Measurements from ENCODE around the gene SLC11A2.

- TF ChIP-seq CTCF (conservative IDR thresholded peaks at IDR 0.05 in 1 of 2, IDR thresholded peaks at IDR 0.05 in 1 of 2; ENCODE audit: extremely low read depth in 1 of 2, insufficient read depth in 1 of 2, low read depth in 1 of 2, low read length in 2 of 2) (no peak), EZH2 (IDR thresholded peaks at IDR 0.05; ENCODE audit: borderline replicate concordance, low read length) (no peak)
Observed at GRCh38 chr12:51017452-51017851, 8.7 kb downstream of the SLC11A2 start.

Measured in mammary epithelial cell (primary cell).